ENCODE results near the gene ARHGAP19.

GRCh38 chr10:97331153-97331703 is 38.8 kb upstream of the ARHGAP19 start:
- TF ChIP-seq ZNF274 (IDR thresholded peaks at IDR 0.05; ENCODE audit: low read depth, low read length), result no peak
- TF ChIP-seq YY1 (IDR thresholded peaks at IDR 0.05; ENCODE audit: insufficient read depth, insufficient read length), result no peak
- no peak for TF ChIP-seq SUZ12 (IDR thresholded peaks at IDR 0.05; ENCODE audit: extremely low read depth, insufficient read depth, insufficient read length)

All from NT2/D1 (cell line).